Vagina (tissue), 2 donors: Measurements from ENCODE around the gene SRPX2.

Source experiments
- POLR2AphosphoS5 ChIP-seq, 2 donors: sonication (generic); formaldehyde crosslinking; IDR thresholded peaks; one replicate each; pipeline ENCODE4 v1.9.0; 2017; ENCODE audit warnings: antibody characterized with exemption in 2 of 2, mild to moderate bottlenecking in 2 of 2, low read depth in 1 of 2; ENCODE audit not compliant: insufficient read depth in 1 of 2
- TF ChIP-seq, protein P1 (sequence below), 3 experiments: fragments of 450-650 bp in 2 of 3; fragments of 200-600 bp in 1 of 3; sonication (generic) in 1 of 3; IDR thresholded peaks; one replicate each; pipeline ENCODE4 v1.5.1; 2017 to 2019; ENCODE audit warnings: antibody characterized with exemption in 3 of 3, mild to moderate bottlenecking in 2 of 3, moderate library complexity in 2 of 3

GRCh38 chrX:100721328-100721727 is 77.3 kb downstream of the SRPX2 start:
- TF ChIP-seq, protein P1, sequence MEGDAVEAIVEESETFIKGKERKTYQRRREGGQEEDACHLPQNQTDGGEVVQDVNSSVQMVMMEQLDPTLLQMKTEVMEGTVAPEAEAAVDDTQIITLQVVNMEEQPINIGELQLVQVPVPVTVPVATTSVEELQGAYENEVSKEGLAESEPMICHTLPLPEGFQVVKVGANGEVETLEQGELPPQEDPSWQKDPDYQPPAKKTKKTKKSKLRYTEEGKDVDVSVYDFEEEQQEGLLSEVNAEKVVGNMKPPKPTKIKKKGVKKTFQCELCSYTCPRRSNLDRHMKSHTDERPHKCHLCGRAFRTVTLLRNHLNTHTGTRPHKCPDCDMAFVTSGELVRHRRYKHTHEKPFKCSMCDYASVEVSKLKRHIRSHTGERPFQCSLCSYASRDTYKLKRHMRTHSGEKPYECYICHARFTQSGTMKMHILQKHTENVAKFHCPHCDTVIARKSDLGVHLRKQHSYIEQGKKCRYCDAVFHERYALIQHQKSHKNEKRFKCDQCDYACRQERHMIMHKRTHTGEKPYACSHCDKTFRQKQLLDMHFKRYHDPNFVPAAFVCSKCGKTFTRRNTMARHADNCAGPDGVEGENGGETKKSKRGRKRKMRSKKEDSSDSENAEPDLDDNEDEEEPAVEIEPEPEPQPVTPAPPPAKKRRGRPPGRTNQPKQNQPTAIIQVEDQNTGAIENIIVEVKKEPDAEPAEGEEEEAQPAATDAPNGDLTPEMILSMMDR (IDR thresholded peaks at IDR 0.05) = no peak
- TF ChIP-seq POLR2AphosphoS5 (IDR thresholded peaks at IDR 0.05; ENCODE audit: insufficient read depth in 1 of 2, low read depth in 1 of 2) = no peak
